Activated CD8-positive, alpha-beta memory T cell treated with anti-CD3 and anti-CD28 coated beads, Interleukin-2, amount 50 U/mL, for 1 hour (primary cell): Measurements from ENCODE around the gene KAT7.
"Not testable (repeated sequence)": the region's sequence is repeated elsewhere in the genome, so short reads cannot be mapped to it uniquely, and the experiment has no call there.

Experiments
- DNase-seq: peaks from one replicate; pipeline ENCODE4 v3.0.0-alpha.2; 2020; ENCODE audit errors: extremely low read depth

Gene KAT7

GRCh38 chr17:49809056-49809455 is 20.6 kb downstream of the KAT7 start:
- no peak for DNase-seq

- no peak for DNase-seq
Observed at GRCh38 chr17:49814781-49815529, 26.5 kb downstream of the KAT7 start.

GRCh38 chr17:49815761-49816281 is 27.3 kb downstream of the KAT7 start:
- DNase-seq, result no peak

- DNase-seq, result peak; percentile 22
Observed at GRCh38 chr17:49817993-49818392, 29.5 kb downstream of the KAT7 start.

- DNase-seq, result no peak
Observed at GRCh38 chr17:49819138-49819537, 30.7 kb downstream of the KAT7 start.

- DNase-seq, result no peak
Observed at GRCh38 chr17:49819651-49820050, 31.2 kb downstream of the KAT7 start.

GRCh38 chr17:49820773-49821172 is 32.3 kb downstream of the KAT7 start:
- no peak for DNase-seq

- no peak for DNase-seq
Observed at GRCh38 chr17:49821466-49821865, 33.0 kb downstream of the KAT7 start.

GRCh38 chr17:49821916-49822315 is 33.4 kb downstream of the KAT7 start:
- no peak for DNase-seq

GRCh38 chr17:49822829-49823228 is 34.3 kb downstream of the KAT7 start:
- no peak for DNase-seq

GRCh38 chr17:49823614-49824013 is 35.1 kb downstream of the KAT7 start:
- no peak for DNase-seq

- DNase-seq, result no peak
Observed at GRCh38 chr17:49825645-49826044, 37.2 kb downstream of the KAT7 start.

GRCh38 chr17:49828325-49828724 is 39.8 kb downstream of the KAT7 start:
- not testable (repeated sequence) for DNase-seq

- DNase-seq, result no peak
Observed at GRCh38 chr17:49829026-49829425, 40.5 kb downstream of the KAT7 start.

GRCh38 chr17:49830605-49831004 is 42.1 kb downstream of the KAT7 start:
- DNase-seq, result no peak

GRCh38 chr17:49832840-49833599 is 44.5 kb downstream of the KAT7 start:
- no peak for DNase-seq

- DNase-seq, result no peak
Observed at GRCh38 chr17:49834118-49834743, 45.8 kb downstream of the KAT7 start.

GRCh38 chr17:49835472-49835871 is 47.0 kb downstream of the KAT7 start:
- no peak for DNase-seq

GRCh38 chr17:49836111-49837030 is 47.9 kb downstream of the KAT7 start:
- no peak for DNase-seq

GRCh38 chr17:49839455-49839854 is 51.0 kb downstream of the KAT7 start:
- no peak for DNase-seq

- DNase-seq, result no peak
Observed at GRCh38 chr17:49841548-49841947, 53.1 kb downstream of the KAT7 start.
